Cardiac muscle cell (in vitro differentiated cells and primary cell): ENCODE results near the gene FRS3. TPM values are rescaled to one million over a fixed set of nuclear protein-coding genes. Genes with fewer than 3 reads are reported as not detected.
A peak's percentile ranks its signal among the peaks of the same experiment; 100 is the strongest.

Experiments
- DNase-seq, 2 donors: peaks; one replicate each; pipeline versions ENCODE4 v3.0.0 to v3.0.0-alpha.2; 2010 to 2017; ENCODE audit warnings: low read depth in 1 of 2, low spot score in 1 of 2
- H3K27ac ChIP-seq: fragments of 200-600 bp; sonication (generic); 2 replicates; pipeline ENCODE4 v1.5.1; 2016
- H3K27me3 ChIP-seq: fragments of 200-600 bp; sonication (generic); 2 replicates; pipeline ENCODE4 v1.6.0; 2016; ENCODE audit warnings: control low read depth
- H3K36me3 ChIP-seq: fragments of 200-600 bp; sonication (generic); 2 replicates; pipeline ENCODE4 v1.5.1; 2016; ENCODE audit warnings: control low read depth
- H3K4me1 ChIP-seq: fragments of 200-600 bp; sonication (generic); 2 replicates; pipeline ENCODE4 v1.8.1; 2017; ENCODE audit warnings: low read depth, mild to moderate bottlenecking, mixed run types
- H3K4me3 ChIP-seq: fragments of 200-600 bp; sonication (generic); 2 replicates; pipeline ENCODE4 v1.5.1; 2016; ENCODE audit warnings: mild to moderate bottlenecking
- H3K9me3 ChIP-seq: fragments of 200-600 bp; sonication (generic); 2 replicates; pipeline ENCODE4 v1.5.1; 2017; ENCODE audit warnings: low read depth, mild to moderate bottlenecking, control low read depth
- CTCF ChIP-seq: IDR thresholded peaks from 2 replicates; pipeline ENCODE4 v1.5.1; 2012; ENCODE audit warnings: low read depth, mild to moderate bottlenecking, low read length
- polyA plus RNA-seq: library from polyadenylated mRNA; unstranded; fragments of >200 nt; fragmentation: Nextera tagmentation; extraction: Ambion mirVana; gene quantifications from 2 replicates; pipeline ENCODE4 v1.2.1, GENCODE V29; 2016
- total RNA-seq: library from RNA; depleted of rRNA; stranded (reverse); fragments of >200 nt; gene quantifications from 2 replicates; pipeline ENCODE4 v1.2.3, GENCODE V29; 2016

FRS3 gene
- total and polyA plus RNA-seq, 2 experiments from 2014 or later: 24.7 to 25.3 TPM

GRCh38 chr6:41787219-41787917 lies 7.7 kb upstream of the FRS3 start, which contains the start of gene TOMM6:
TSS of gene TOMM6 (plus strand) at chr6:41787694. CDS start at chr6:41787698, 4 bp downstream.
- TF ChIP-seq CTCF: peak; percentile 76

GRCh38 chr6:41786451-41787218 lies 6.9 kb upstream of the FRS3 start:
- H3K27ac ChIP-seq: peak overlapping the region; percentile 86
- peaks cover 10% of the 10 kb centered on the region for H3K36me3 ChIP-seq
- peak; percentile 88 to 93 for DNase-seq
- H3K4me1 ChIP-seq: peaks cover 20% of the 10 kb centered on the region
- peak overlapping the region; percentile 99 for H3K4me3 ChIP-seq
- peak; percentile 60 for TF ChIP-seq CTCF
- no peaks in the 10 kb centered on the region for H3K9me3 ChIP-seq
- no peaks in the 10 kb centered on the region for H3K27me3 ChIP-seq

More at GRCh38 chr6:41787219-41787917, 7.7 kb upstream of the FRS3 start, which contains the start of gene TOMM6:
- H3K4me1 ChIP-seq: peaks cover 20% of the 10 kb centered on the region
- H3K4me3 ChIP-seq: peak within 1 kb of the TSS; percentile 99
- peaks cover 10% of the 10 kb centered on the region for H3K36me3 ChIP-seq
- DNase-seq: peak; percentile 96 to 97
- H3K27ac ChIP-seq: peak within 1 kb of the TSS; percentile 86
- no peaks in the 10 kb centered on the region for H3K27me3 ChIP-seq
- H3K9me3 ChIP-seq: no peaks in the 10 kb centered on the region

GRCh38 chr6:41785689-41786450 lies 6.2 kb upstream of the FRS3 start:
- H3K4me3 ChIP-seq: peak overlapping the region; percentile 99
- no peaks in the 10 kb centered on the region for H3K27me3 ChIP-seq
- DNase-seq: peak in 1 of 2 donors; percentile 39
- peaks cover 22% of the 10 kb centered on the region for H3K4me1 ChIP-seq
- no peak overlapping the region for H3K27ac ChIP-seq
- peaks cover 3% of the 10 kb centered on the region for H3K36me3 ChIP-seq
- H3K9me3 ChIP-seq: no peaks in the 10 kb centered on the region
- TF ChIP-seq CTCF: no peak

- Histone ChIP-seq H3K9me3 (no peaks in the 10 kb centered on the region), H3K4me1 (peaks cover 22% of the 10 kb centered on the region), H3K36me3 (no peaks in the 10 kb centered on the region), H3K27me3 (no peaks in the 10 kb centered on the region), H3K27ac (no peak overlapping the region), H3K4me3 (no peak overlapping the region)
- TF ChIP-seq CTCF: no peak
- no peak for DNase-seq
Observed at GRCh38 chr6:41785254-41785653, 5.6 kb upstream of the FRS3 start.

GRCh38 chr6:41784581-41785171 lies 5.0 kb upstream of the FRS3 start:
- Histone ChIP-seq H3K27ac (no peak overlapping the region), H3K27me3 (no peaks in the 10 kb centered on the region), H3K4me1 (peaks cover 22% of the 10 kb centered on the region), H3K36me3 (no peaks in the 10 kb centered on the region), H3K4me3 (no peak overlapping the region), H3K9me3 (no peaks in the 10 kb centered on the region)
- no peak for TF ChIP-seq CTCF
- peak in 1 of 2 donors; percentile 49 for DNase-seq
